ENCODE measurements around the gene WNK2.
"Not testable (repeated sequence)": the region's sequence is repeated elsewhere in the genome, so short reads cannot be mapped to it uniquely, and the experiment has no call there.

WNK2 gene

GRCh38 chr9:93315960-93316359, 132.0 kb downstream of the WNK2 start:
- H3K27me3 Mint-ChIP-seq, result peaks cover 30% of the 10 kb centered on the region
- no peaks in the 10 kb centered on the region for H3K9me3 Mint-ChIP-seq
- no peak overlapping the region for H3K4me3 Mint-ChIP-seq
- H3K27ac Mint-ChIP-seq, result no peak overlapping the region
- DNase-seq, result no peak
- no peaks in the 10 kb centered on the region for H3K36me3 Mint-ChIP-seq (ENCODE audit: low read depth)
- peaks cover 13% of the 10 kb centered on the region for H3K4me1 Mint-ChIP-seq (ENCODE audit: low read depth)

GRCh38 chr9:93316726-93317494, 133.0 kb downstream of the WNK2 start:
- Mint-ChIP-seq H3K36me3 (ENCODE audit: low read depth) (no peaks in the 10 kb centered on the region), H3K9me3 (no peaks in the 10 kb centered on the region), H3K27me3 (peaks cover 34% of the 10 kb centered on the region), H3K4me3 (no peak overlapping the region), H3K27ac (no peak overlapping the region), H3K4me1 (ENCODE audit: low read depth) (peaks cover 13% of the 10 kb centered on the region)
- no peak for DNase-seq

GRCh38 chr9:93317495-93318094, 133.7 kb downstream of the WNK2 start:
- Mint-ChIP-seq H3K27me3 (peaks cover 33% of the 10 kb centered on the region), H3K4me1 (ENCODE audit: low read depth) (peaks cover 13% of the 10 kb centered on the region), H3K4me3 (no peak overlapping the region)

GRCh38 chr9:93318480-93318879, 134.5 kb downstream of the WNK2 start:
- no peak overlapping the region for H3K4me3 Mint-ChIP-seq
- no peak overlapping the region for H3K27ac Mint-ChIP-seq
- no peaks in the 10 kb centered on the region for H3K36me3 Mint-ChIP-seq (ENCODE audit: low read depth)
- H3K27me3 Mint-ChIP-seq, result peaks cover 29% of the 10 kb centered on the region
- DNase-seq, result no peak
- no peaks in the 10 kb centered on the region for H3K9me3 Mint-ChIP-seq
- H3K4me1 Mint-ChIP-seq (ENCODE audit: low read depth), result peaks cover 9% of the 10 kb centered on the region

More at GRCh38 chr9:93317495-93318094, 133.7 kb downstream of the WNK2 start:
- no peaks in the 10 kb centered on the region for H3K36me3 Mint-ChIP-seq (ENCODE audit: low read depth)
- DNase-seq, result no peak
- no peaks in the 10 kb centered on the region for H3K9me3 Mint-ChIP-seq
- H3K27ac Mint-ChIP-seq, result no peak overlapping the region

- Mint-ChIP-seq H3K4me1 (ENCODE audit: low read depth) (peaks cover 9% of the 10 kb centered on the region), H3K36me3 (ENCODE audit: low read depth) (no peaks in the 10 kb centered on the region), H3K27ac (no peak overlapping the region), H3K9me3 (no peaks in the 10 kb centered on the region), H3K4me3 (no peak overlapping the region), H3K27me3 (peaks cover 36% of the 10 kb centered on the region)
- DNase-seq, result no peak
Measured at GRCh38 chr9:93319301-93319991, 135.5 kb downstream of the WNK2 start.

- H3K27ac Mint-ChIP-seq, result no peak overlapping the region
Measured at GRCh38 chr9:93319992-93320500, 136.1 kb downstream of the WNK2 start.

GRCh38 chr9:93320591-93321219, 136.8 kb downstream of the WNK2 start:
- no peak overlapping the region for H3K27ac Mint-ChIP-seq
- peaks cover 33% of the 10 kb centered on the region for H3K27me3 Mint-ChIP-seq
- no peaks in the 10 kb centered on the region for H3K9me3 Mint-ChIP-seq
- H3K36me3 Mint-ChIP-seq (ENCODE audit: low read depth), result no peaks in the 10 kb centered on the region
- H3K4me1 Mint-ChIP-seq (ENCODE audit: low read depth), result peaks cover 9% of the 10 kb centered on the region
- no peak overlapping the region for H3K4me3 Mint-ChIP-seq
- no peak for DNase-seq

More at GRCh38 chr9:93319992-93320500, 136.1 kb downstream of the WNK2 start:
- Mint-ChIP-seq H3K36me3 (ENCODE audit: low read depth) (no peaks in the 10 kb centered on the region), H3K27me3 (peaks cover 37% of the 10 kb centered on the region), H3K4me3 (no peak overlapping the region), H3K4me1 (ENCODE audit: low read depth) (peaks cover 9% of the 10 kb centered on the region), H3K9me3 (no peaks in the 10 kb centered on the region)
- no peak for DNase-seq

- Mint-ChIP-seq H3K4me3 (no peak overlapping the region), H3K27ac (no peak overlapping the region), H3K4me1 (ENCODE audit: low read depth) (peaks cover 7% of the 10 kb centered on the region), H3K27me3 (peaks cover 33% of the 10 kb centered on the region), H3K9me3 (no peaks in the 10 kb centered on the region), H3K36me3 (ENCODE audit: low read depth) (no peaks in the 10 kb centered on the region)
- DNase-seq, result no peak
Measured at GRCh38 chr9:93321220-93321610, 137.3 kb downstream of the WNK2 start.

GRCh38 chr9:93323446-93323954, 139.6 kb downstream of the WNK2 start:
- H3K9me3 Mint-ChIP-seq; DNase-seq; H3K36me3 Mint-ChIP-seq (ENCODE audit: low read depth); H3K27ac Mint-ChIP-seq; H3K4me3 Mint-ChIP-seq; H3K4me1 Mint-ChIP-seq (ENCODE audit: low read depth): not testable (repeated sequence)
- peaks cover 19% of the 10 kb centered on the region for H3K27me3 Mint-ChIP-seq

- Mint-ChIP-seq H3K36me3 (ENCODE audit: low read depth) (no peaks in the 10 kb centered on the region), H3K4me3 (no peak overlapping the region), H3K27me3 (peaks cover 14% of the 10 kb centered on the region), H3K9me3 (no peaks in the 10 kb centered on the region), H3K27ac (no peak overlapping the region), H3K4me1 (ENCODE audit: low read depth) (no peaks in the 10 kb centered on the region)
- DNase-seq, result no peak
Measured at GRCh38 chr9:93324191-93324834, 140.4 kb downstream of the WNK2 start.

- no peaks in the 10 kb centered on the region for H3K36me3 Mint-ChIP-seq (ENCODE audit: low read depth)
- no peaks in the 10 kb centered on the region for H3K4me1 Mint-ChIP-seq (ENCODE audit: low read depth)
- peaks cover 14% of the 10 kb centered on the region for H3K27me3 Mint-ChIP-seq
- H3K27ac Mint-ChIP-seq, result no peak overlapping the region
- no peaks in the 10 kb centered on the region for H3K9me3 Mint-ChIP-seq
- H3K4me3 Mint-ChIP-seq, result no peak overlapping the region
- no peak for DNase-seq
Measured at GRCh38 chr9:93325307-93326035, 141.5 kb downstream of the WNK2 start.

GRCh38 chr9:93326056-93326455, 142.1 kb downstream of the WNK2 start:
- H3K9me3 Mint-ChIP-seq, result no peaks in the 10 kb centered on the region
- no peak overlapping the region for H3K4me3 Mint-ChIP-seq
- no peak overlapping the region for H3K27ac Mint-ChIP-seq
- no peaks in the 10 kb centered on the region for H3K36me3 Mint-ChIP-seq (ENCODE audit: low read depth)
- no peak for DNase-seq
- no peaks in the 10 kb centered on the region for H3K4me1 Mint-ChIP-seq (ENCODE audit: low read depth)
- peaks cover 10% of the 10 kb centered on the region for H3K27me3 Mint-ChIP-seq

GRCh38 chr9:93326654-93327053, 142.7 kb downstream of the WNK2 start:
- no peak overlapping the region for H3K4me3 Mint-ChIP-seq
- H3K36me3 Mint-ChIP-seq (ENCODE audit: low read depth), result no peaks in the 10 kb centered on the region
- H3K4me1 Mint-ChIP-seq (ENCODE audit: low read depth), result no peaks in the 10 kb centered on the region
- H3K27ac Mint-ChIP-seq, result no peak overlapping the region
- H3K27me3 Mint-ChIP-seq, result peaks cover 8% of the 10 kb centered on the region
- DNase-seq, result no peak
- H3K9me3 Mint-ChIP-seq, result no peaks in the 10 kb centered on the region

Measured in activated T-cell treated with anti-CD3 and anti-CD28 coated beads, Interleukin-2, amount 50 U/mL, for 24 hours (primary cell).